Activated CD4-positive, alpha-beta T cell treated with anti-CD3 and anti-CD28 coated beads, Interleukin-2, Interleukin-4, amounts not matched to agents 100 ng/mL and 50 ng/mL, durations not matched to agents 16 hours and 8 hours (primary cell): ENCODE data around the gene PITPNC1.
"Not testable (repeated sequence)": the region's sequence is repeated elsewhere in the genome, so short reads cannot be mapped to it uniquely, and the experiment has no call there.

Source experiments
- DNase-seq: peaks from one replicate; pipeline ENCODE4 v3.0.0-alpha.2; 2020; ENCODE audit warnings: low spot score

PITPNC1 gene

DNA sequence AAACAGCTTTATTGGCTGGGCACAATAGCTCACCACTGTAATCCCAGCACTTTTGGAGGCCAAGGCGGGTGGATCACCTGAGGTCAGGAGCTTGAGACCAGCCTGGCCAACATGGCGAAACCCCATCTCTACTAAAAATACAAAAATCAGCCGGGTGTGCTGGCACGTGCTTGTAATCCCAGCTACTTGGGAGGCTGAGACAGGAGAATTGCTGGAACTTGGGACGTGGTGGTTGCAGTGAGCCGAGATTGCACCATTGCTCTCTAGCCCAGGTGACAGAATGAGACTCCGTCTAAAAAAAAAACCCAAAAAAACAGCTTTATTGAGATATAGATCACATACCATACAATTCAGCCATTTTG lies 274.1 kb downstream of the PITPNC1 start:
- DNase-seq = not testable (repeated sequence)

DNA sequence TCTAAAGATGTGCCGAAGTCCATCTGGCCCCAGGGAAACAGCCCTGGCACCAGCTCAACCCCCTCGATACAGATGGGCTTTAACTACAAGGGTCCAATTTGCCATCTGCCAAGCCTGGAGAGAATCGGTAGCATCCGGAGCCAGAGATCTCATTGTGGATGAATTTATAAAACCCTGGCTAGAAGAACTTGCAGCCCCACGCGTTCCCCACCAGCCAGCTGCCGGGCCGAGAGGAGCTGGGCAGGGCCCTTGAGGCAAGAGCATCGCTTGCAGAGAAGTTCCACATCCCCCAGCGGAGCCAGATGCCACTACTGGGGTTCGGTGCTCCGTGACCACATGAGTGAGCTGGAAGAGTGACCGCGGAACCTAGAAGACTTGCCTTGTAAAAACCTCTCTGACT lies 275.4 kb downstream of the PITPNC1 start:
- DNase-seq = no peak

DNA sequence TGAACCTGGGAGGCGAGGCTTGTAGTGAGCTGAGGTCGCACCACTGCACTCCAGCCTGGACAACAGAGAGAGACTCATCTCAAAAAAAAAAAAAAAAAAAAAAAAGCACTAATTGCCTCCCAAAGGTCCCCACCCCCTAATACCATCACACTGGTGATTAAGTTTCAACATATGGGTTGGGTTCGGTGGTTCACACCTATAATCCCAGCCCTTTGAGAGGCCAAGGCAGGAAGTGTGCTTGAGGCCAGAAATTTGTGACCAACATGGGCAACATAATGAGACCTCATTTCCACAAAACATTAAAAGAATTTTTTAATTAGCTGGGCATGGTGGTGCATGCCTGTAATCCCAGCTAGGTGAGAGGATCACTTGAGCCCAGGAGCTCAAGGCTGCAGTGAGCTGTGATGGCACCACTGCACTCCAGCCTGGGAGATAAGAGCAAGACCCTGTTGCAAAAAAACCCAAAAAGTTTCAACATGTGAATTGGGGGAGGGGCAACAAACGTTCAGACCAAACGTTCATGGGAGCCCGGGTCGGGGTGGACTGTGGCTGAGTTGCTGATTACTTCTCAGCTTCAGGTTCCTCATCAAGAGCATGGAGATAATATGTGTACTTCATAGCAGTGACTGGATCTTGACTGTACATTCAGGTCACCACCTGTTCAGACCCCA lies 278.5 kb downstream of the PITPNC1 start:
- no peak for DNase-seq

DNA sequence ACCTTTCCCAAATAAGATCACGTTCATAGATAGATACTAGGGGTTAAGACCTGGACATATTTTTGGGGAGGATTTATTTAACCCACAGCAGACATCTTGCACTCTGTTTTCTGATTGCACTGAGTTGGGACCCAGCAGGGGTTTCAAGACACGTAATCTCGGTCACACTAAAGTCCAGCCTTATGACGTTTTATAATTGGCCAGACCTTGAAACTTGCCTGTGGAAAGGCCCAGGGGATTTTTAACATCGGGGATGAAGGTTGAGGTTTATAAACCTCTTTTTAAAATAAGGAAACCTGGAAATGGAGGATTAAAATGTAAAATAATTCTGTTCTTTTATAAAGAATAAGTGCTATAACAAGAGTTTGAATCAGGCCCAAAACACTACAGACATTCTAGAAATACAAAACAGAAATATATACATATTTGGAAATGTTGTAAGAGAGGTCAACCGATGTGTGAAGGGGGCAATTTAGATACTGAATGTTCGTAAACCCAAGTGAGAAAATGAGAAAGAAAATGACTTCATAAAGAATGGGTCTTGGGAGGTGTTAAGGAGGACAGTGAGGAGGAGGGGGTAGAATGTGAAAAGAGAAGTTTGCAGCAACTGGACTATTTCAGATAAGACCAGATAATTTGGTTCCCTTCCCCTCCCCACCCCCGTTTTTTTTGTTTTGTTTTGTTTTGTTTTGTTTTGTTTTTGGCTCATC lies 279.6 kb downstream of the PITPNC1 start:
- DNase-seq = no peak

DNA sequence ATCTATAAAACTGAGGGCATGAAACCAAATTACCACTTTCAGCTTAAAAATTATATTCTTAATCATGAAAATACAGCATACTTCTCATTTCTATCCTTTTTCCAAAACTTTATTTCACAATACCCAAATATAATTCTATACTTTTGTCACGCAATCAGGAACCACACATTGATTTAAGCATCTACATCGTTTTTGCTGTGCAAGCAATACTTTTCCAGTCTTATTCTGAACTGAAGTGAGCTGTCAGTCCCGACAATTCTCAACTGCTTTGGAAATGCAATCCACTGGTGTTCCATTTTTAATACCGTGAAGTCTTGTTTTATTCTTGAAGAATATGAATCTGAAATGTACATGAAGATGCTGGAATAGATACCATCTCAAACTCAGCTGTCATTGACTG lies 280.5 kb downstream of the PITPNC1 start:
- DNase-seq = no peak

DNA sequence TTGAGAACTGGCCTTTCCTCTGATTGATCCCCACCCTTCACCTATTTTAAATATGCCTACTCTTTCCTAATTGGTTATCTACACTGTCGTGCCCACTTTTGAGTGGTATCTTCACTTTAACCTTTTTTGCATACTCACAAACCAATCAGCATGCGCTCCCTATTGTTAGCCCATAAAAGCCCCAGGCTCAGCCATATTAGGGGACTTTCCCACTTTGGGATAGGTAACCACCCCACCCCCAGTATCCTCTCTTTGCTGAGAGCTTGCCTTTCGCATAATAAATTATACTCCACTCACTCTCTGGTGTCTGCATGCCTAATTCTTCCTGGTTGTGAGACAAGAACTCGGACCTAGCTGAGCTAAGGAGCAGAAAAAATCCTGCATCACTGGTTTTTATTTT lies 281.2 kb downstream of the PITPNC1 start:
- no peak for DNase-seq

DNA sequence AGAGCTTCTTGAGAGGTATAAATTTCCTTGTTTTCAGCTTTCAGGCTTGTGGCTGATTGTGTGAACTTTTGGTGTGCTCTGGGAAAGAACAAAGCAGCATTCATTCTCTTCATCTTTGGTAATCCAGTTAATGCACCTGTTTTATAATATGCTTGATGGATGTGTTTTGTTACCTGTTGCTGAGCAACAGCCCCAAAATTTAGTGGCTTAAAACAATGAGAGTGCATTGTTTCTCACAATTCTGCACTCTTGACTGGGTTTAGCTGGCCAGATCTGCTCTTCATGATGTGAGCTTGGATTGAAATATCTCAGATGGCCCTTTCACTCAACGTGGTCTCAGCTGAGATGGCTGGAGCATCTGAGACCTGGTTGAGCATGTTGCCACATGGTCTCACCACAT lies 281.9 kb downstream of the PITPNC1 start:
- no peak for DNase-seq

DNA sequence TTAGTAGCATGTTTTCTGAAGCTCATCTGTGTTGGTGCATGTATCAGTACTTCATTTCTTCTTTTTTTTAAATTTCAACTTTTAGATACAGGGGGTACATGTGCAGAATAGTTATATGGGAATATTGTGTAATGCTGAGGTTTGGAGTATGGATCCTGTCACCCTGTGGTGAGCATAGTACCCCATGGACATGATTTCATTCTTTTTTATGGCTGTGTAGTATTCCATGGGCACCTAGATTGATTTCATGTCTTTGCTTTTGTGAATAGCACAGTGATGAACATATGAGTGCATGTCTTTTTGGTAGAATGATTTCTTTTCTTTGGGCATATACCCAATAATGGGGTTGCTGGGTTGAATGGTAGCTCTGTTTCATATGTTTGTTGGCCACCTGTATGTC lies 285.6 kb downstream of the PITPNC1 start:
- no peak for DNase-seq

DNA sequence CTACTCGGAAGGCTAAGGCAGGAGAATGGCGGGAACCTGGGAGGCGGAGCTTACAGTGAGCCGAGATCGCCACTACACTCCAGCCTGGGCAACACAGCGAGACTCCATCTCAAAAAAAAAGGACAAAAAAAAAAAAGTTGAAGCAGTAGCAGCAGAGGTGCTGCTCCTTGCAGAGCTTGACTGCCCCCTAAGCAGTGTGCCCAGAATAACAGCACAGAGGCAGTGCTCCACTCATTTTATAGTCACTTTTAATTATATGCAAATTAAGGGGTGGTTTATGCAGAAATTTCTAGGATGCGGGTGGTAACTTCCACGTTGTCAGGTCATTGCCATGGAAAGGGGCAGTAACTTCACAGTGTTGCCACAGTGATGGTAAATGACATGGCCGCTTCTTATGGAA lies 286.4 kb downstream of the PITPNC1 start:
- no peak for DNase-seq

DNA sequence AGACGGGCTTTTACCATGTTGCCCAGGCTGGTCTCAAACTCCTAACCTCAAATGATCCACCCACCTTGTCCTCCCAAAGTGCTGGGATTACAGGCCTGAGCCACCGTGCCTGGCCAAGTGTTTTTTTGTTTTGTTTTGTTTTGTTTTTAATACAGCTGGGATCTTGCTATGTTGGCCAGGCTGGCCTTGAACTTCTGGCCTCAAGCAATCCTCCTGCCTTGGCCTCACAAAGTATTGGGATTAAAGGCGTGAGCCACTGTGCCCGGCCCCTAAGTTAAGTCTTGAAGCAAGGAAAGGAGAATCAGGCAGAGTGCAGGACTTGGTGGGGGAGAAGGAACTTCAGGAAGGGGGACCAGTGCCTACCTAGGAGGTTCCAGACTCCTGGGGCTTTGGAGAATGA lies 288.9 kb downstream of the PITPNC1 start:
- DNase-seq = no peak

DNA sequence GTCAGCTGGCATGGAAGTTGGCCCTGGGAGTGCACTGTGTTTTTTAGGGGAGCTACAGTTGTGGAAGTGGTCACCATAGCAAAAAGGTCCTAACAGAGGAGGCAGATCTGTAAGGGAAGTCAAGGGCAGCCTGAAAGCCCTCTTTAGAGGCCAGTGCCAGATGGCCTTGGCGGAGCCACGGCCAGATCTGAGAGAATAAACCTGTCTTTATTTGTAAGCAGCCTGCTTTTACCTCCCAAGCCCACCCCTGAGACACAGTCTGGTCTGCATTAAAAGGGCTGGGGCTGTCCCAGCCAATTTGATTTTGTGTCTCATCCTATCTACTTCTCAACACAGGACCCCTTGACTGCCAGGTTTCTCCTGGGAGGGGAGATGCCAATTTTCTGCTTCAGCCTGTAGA lies 289.6 kb downstream of the PITPNC1 start:
- DNase-seq = no peak

DNA sequence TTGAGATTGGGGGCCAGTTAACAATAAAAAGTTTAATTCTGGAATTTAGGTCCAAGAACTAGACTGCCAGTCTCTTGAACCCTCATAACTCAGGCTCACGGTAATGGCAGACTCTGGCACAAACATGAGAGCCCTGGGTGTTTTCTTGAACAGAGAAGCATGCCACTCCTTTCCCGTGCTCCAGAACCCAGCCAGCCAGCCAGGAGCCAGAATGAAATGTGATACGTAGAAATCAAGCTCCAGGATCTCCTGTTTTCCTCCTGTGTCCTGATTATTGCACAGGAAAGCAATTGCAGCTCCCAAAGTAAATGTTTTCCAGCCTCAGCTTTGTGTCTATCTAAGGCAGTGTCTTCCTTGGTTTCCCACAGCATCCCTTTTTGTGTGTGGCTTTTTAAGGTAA lies 294.4 kb downstream of the PITPNC1 start:
- no peak for DNase-seq

DNA sequence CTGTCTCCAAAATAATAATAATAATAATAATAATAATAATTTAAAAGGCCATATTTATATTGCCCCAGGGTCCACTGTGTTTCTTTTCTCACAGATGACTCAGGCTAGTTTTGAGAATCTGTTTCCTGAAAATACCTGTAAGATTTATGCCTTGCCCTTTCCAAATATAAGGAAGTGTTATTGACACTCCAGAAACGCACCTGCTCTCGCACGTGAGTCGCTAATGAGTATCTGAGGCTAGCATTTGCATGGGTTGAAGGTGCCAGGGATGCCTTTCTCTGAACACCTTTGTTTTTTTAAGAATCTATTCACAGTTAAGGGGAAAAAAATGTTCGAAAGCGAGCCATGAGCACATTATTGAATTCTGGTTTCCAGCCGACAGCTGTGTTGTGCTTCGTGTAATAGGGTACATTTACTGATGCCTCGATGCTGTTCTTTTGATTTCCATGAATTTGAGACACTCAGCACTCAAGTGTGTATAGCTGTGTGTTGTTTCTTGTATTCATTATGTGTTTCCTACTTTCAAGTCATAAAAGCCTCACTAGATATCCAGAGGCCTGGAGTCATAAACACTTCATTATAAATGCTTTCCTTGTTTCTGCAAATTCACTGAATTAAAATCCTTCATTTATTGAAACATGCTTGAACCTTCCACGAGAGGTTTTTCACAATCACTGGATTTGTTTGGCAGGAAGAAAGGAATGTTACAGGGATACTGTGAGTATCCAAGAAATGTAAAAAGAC lies 295.7 kb downstream of the PITPNC1 start:
- DNase-seq = no peak

DNA sequence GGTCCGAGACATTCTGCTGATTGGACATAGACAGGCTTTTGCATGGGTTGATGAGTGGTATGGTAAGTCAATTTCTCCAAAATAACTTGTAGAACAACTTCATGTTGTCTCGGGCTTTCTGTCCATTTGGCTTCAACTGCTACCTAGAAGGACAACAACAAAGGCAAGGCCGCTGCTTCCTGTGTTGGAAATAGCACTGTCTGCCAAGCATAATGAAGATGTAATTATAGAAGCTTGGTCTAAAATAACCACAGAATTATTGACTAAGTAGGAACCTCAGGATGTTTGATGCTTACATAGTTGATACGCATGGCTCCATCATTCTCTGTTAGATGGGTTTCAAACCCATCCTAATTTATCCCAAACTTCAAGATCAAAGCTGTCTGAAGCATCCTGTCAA lies 298.4 kb downstream of the PITPNC1 start:
- DNase-seq = no peak

DNA sequence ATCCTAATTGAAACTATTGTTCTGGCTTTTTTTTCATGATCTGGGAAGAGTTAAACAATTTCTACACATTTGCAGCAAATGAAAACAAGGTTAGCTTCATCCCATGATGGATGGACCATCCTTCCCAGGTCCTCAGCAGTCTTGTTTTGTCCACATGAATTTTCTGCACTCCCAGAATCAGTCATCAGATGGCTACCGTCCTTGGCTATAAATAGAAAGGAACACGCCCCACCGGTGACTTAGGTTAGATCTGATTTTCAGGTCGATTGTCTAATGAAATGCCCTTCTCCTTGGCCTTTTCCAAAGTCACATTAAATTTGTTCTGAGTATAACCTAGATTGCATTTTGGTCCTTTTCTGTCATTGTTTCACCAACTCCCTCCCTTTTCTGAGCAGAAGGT lies 299.2 kb downstream of the PITPNC1 start:
- DNase-seq = no peak

DNA sequence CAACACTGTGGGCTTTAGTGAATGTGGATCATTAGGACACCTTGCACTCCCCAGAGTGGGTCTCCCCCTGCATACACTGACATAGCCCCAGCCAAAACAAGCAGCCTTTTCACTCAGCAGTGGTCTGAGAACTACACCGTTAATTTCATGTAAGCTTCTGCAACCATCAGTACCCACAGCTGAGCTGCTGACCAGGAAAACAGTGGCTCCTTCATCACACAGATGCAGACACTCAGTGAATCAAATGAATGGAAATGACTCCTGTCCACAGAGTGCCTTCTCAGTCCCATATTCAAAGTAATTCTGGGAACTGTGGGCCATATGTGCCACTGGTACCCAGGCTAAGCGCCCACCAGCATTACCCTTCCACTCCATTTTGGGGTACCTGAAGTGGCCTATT lies 301.3 kb downstream of the PITPNC1 start:
- no peak for DNase-seq

DNA sequence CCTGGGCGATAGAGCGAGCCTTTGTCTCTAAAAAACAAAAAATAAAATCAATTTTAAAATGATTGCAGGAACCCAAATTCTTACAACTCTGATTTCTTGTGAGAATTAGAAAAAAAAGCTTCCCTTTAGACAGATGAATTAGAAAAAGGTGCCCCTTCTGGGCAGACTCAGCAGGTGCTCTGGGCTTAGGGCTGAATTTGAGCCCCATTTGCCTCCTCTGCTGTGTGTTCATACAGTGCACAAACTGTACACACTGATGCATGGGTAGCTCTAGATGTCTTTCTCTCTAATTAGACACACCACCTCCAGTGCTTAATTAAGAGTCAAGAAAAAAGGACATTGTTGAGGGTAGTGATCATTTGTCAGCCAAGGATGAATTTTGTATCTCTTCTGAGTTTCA lies 302.1 kb downstream of the PITPNC1 start:
- DNase-seq = no peak

DNA sequence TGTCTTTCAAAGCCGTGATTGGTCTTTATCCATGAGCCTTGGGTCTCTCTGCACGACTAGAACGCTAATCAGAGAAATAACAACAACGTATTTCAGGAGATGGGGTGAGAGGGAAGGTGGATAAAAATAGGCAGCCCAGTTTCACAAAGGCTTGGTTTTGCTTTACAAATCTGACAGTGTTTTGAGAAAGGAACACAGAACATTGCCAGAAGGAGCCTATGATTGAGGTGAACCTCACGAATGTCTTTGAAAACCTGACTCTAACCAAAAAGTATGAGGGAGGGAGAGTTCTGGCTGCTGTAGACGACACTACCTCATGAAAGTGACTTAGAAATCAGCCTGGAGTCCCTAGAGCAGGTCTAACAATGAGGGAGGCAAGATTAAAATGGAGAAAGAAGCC lies 302.6 kb downstream of the PITPNC1 start:
- no peak for DNase-seq

DNA sequence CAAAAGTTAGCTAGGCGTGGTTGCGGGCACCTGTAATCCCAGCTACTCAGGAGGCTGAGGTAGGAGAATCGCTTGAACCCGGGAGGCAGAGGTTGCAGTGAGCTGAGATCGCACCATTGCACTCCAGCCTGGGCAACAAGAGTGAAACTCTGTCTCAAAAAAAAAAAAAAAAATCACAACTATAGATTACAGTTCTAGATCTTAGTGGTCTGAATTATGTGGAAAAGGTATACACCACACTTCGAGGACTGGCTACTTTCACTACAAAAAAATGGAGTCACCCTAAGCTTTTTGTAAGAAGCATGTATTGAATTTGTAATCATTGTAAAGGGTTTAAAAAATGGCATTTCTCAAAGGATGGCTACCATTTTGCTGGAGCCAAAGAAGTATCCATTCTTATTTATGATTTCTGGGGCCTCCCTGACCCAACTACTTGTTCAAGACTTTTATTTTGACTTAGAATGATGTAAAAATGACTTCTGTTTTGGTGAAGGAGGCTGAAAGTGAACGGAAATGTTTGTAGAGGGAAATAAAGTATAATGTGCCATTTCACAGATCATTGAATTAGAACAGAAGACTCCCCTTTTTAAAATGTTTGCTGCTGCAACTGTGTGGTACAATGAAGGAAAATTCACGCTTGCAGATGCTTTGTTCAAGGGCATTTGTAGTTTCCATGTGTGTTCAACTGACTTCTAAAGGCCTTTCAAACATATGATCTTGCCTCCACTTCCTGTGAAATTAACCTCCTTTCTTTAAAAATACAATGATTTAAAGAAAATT lies 303.6 kb downstream of the PITPNC1 start:
- no peak for DNase-seq

DNA sequence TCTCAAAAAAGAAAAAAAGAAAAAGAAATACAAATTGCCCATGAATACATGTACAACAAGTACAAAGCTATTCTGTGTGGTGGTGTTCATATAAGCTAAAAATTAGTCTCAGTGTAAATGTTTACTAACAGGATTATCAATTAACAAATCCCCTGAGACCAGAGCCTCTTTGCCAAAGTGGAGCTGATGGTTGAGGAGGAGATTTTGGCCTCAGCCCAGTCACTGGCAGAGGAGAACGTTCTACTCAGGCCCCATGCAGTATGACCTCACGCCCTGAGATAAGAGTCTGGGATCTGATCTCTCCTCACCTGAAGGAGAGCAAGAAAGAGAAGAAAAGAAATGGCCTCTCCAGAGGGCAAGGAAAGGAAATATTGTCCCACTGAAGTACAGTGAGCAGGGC lies 305.1 kb downstream of the PITPNC1 start:
- DNase-seq = no peak

DNA sequence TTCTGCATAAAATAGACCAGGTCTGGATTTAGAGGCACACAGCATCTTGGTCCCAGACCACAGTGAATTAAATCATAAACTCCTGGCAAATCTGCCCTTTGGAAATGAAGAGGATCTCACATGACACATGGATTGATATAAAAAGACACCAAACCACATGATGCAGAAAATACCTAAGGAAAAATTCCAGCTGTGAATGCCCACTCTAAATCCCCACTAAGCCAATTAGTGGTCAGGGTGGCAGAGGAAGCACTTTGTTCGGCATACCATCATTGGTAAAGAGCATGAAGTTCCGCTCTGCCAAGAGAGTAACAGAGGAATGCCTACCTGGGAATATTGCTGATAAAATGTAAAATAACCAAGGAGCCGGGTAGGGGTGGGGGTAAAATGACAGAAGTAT lies 308.3 kb downstream of the PITPNC1 start:
- no peak for DNase-seq

DNA sequence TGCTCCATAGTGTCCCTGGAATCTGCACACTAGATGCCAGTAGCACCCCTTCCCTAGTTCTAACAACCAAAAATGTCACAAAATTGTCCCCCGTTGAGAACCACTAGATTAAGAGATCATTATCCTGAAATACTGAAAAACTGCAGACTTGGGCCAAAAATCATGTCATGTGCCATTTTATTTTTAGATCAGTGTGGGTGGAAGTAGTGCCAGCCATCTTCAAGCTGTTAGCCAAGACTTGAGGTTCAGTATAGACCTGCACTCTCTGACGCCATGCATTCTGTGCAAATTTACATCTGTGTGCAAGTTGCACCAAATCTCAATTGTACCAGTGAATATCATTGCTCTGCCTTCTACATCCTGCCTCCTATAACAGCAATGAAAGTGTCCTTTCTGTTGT lies 309.2 kb downstream of the PITPNC1 start:
- no peak for DNase-seq

DNA sequence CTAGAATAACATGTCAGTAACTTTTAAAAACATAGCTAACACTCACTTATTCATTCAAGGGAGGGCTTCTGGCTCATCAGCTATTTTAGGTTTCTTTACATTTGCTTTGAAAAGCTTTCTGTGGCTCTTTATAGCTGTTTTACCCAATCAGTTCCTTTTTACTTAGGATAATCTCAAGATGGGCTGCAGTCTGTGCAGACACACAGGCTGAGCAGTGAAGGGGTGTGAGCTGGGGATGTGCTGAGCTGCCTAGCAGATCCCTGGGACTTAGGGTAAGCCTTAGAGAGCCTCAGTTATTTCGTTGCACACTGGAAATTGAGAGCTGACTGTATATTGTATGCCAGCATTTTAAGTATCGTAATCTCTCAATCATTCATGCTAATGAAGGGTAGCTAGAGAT lies 310.4 kb downstream of the PITPNC1 start:
- no peak for DNase-seq
